Osteoblast (primary cell): Measurements from ENCODE around the gene ZDHHC3. TPM values are rescaled to one million over a fixed set of nuclear protein-coding genes. Genes with fewer than 3 reads are reported as not detected.

Experiments used
- DNase-seq: peaks from one replicate; pipeline ENCODE4 v3.0.0; 2011; ENCODE audit warnings: low spot score, mixed read lengths; ENCODE audit not compliant: insufficient read length; ENCODE audit errors: missing footprints
- H2AFZ ChIP-seq: 2 replicates; pipeline ENCODE4 v1.6.0; 2011; ENCODE audit warnings: mild to moderate bottlenecking, low read length
- H3K27ac ChIP-seq: 2 replicates; pipeline ENCODE4 v1.5.1; 2011; ENCODE audit warnings: mild to moderate bottlenecking, low read depth, low read length, moderate library complexity
- H3K27me3 ChIP-seq: 2 replicates; pipeline ENCODE4 v1.6.0; 2012; ENCODE audit warnings: mild to moderate bottlenecking, control low read depth, inconsistent platforms, low read length, moderate library complexity; ENCODE audit not compliant: insufficient read depth
- H3K36me3 ChIP-seq: 2 replicates; pipeline ENCODE4 v1.5.1; 2011; ENCODE audit warnings: mild to moderate bottlenecking, low read length, control low read depth, moderate library complexity; ENCODE audit not compliant: insufficient read depth
- H3K4me1 ChIP-seq: 2 replicates; pipeline ENCODE4 v1.5.1; 2011; ENCODE audit warnings: mild to moderate bottlenecking, low read length, control low read depth, moderate library complexity; ENCODE audit not compliant: insufficient read depth
- H3K4me2 ChIP-seq: 2 replicates; pipeline ENCODE4 v1.6.0; 2011; ENCODE audit warnings: mild to moderate bottlenecking, low read length; ENCODE audit not compliant: insufficient read depth
- H3K4me3 ChIP-seq: fragments of 200-600 bp; sonication (generic); 3 replicates; pipeline ENCODE4 v1.5.1; 2012; ENCODE audit warnings: mild to moderate bottlenecking, low read length, inconsistent platforms; ENCODE audit not compliant: insufficient read depth
- H3K79me2 ChIP-seq: 2 replicates; pipeline ENCODE4 v1.6.0; 2012; ENCODE audit warnings: mild to moderate bottlenecking, low read length, control low read depth, inconsistent platforms; ENCODE audit not compliant: insufficient read depth
- H3K9me3 ChIP-seq: 2 replicates; pipeline ENCODE4 v1.5.1; 2011; ENCODE audit warnings: low read depth, low read length, control low read depth
- H4K20me1 ChIP-seq: 2 replicates; pipeline ENCODE4 v1.6.0; 2012; ENCODE audit warnings: mild to moderate bottlenecking, low read length, control low read depth; ENCODE audit not compliant: insufficient read depth
- CTCF ChIP-seq: IDR thresholded peaks from 2 replicates; pipeline ENCODE4 v1.5.1; 2011; ENCODE audit warnings: mild to moderate bottlenecking, low read depth, low read length, moderate library complexity; ENCODE audit errors: extremely low read depth
- total RNA-seq: library from RNA; depleted of rRNA; stranded (reverse); fragments of >200 nt; gene quantifications from 2 replicates; pipeline ENCODE4 v1.2.3, GENCODE V29; 2012

ZDHHC3 gene
- total RNA-seq, 1 donor = 61.2 TPM

- no peaks in the 10 kb centered on the region for H3K79me2 ChIP-seq
Observed at GRCh38 chr3:44875596-44875995, 100.4 kb downstream of the ZDHHC3 start.

More at GRCh38 chr3:44875596-44875995, 100.4 kb downstream of the ZDHHC3 start:
- DNase-seq = no peak
- no peaks in the 10 kb centered on the region for H3K36me3 ChIP-seq
- no peak overlapping the region for H3K4me2 ChIP-seq
- no peaks in the 10 kb centered on the region for H4K20me1 ChIP-seq
- H3K27me3 ChIP-seq = no peaks in the 10 kb centered on the region
- H3K9me3 ChIP-seq = no peaks in the 10 kb centered on the region
- no peak overlapping the region for H2AFZ ChIP-seq
- H3K4me3 ChIP-seq = no peak overlapping the region
- H3K4me1 ChIP-seq = no peaks in the 10 kb centered on the region
- no peak for TF ChIP-seq CTCF
- no peak overlapping the region for H3K27ac ChIP-seq

Other genes starting within 250 kb of the ZDHHC3 start
- 6.5 and 7.2 TPM in 2 replicates for gene ZNF501, start 246.5 kb downstream of the ZDHHC3 start, total RNA-seq
- gene KIAA1143, start 214.6 kb downstream of the ZDHHC3 start, total RNA-seq = 30.0 and 31.8 TPM in 2 replicates
- gene KIF15, start 214.4 kb downstream of the ZDHHC3 start, total RNA-seq = 1.5 and 1.8 TPM in 2 replicates
- gene TMEM42, start 114.3 kb downstream of the ZDHHC3 start, total RNA-seq = 15.6 and 18.1 TPM in 2 replicates
- not detected in 2 replicates for gene TGM4, start 101.6 kb downstream of the ZDHHC3 start, total RNA-seq
- 25.0 and 31.8 TPM in 2 replicates for gene EXOSC7, start 70 bp upstream of the ZDHHC3 start, total RNA-seq
- gene CLEC3B, start 50.1 kb upstream of the ZDHHC3 start, total RNA-seq = 48.9 and 52.5 TPM in 2 replicates
- 4.4 and 7.6 TPM in 2 replicates for gene CDCP1, start 170.2 kb upstream of the ZDHHC3 start, total RNA-seq